HG03460 (cell line): Measurements from ENCODE around the gene CYTIP.
A peak's percentile ranks its signal among the peaks of the same experiment; 100 is the strongest.

Experiments
- ATAC-seq: cut with Tn5 transposase; IDR thresholded peaks from one replicate; pipeline ENCODE4 v1.9.1; 2021; ENCODE audit not compliant: unreplicated experiment

CYTIP gene

DNA sequence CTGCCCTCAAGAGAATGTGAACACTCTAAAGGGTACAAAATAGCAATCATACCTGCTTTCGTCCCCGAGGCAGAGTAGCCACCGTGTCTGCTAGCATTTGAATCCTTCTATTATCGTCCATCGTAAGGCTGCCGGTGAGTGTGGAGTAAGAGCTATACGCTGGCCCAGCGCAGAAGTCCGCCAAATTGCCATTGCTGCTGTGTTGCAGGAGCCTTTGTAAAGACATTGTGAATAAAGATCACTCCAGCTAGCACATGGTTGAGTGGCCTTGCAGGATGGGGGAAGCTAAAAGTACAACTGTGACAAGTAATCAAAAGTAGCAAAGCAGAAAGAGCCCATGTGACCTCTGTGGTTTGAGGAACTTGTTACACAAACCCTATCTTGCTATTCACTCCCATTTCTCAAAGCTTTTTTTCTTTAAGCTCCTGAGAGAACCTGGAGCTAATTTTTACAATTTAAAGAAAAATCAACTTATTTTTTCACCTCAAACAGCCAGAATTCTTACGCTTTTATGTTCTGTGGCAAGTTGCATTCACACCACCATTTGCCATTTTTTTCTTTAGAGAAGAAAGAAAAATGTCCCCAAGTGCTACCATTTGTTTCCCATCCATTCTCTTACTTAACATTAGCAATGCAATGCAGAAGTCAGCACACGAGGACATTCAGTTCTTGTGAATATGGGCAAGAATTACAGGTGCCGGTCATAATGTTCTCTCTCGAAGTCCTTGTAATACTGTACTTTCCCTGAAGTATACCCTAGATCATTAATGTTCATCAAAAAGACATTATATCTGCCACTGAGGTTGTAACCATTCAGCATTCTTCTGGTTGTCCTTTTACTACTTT, at the start of gene CYTIP:
Gene CYTIP, minus strand, starts transcription at position 295 of the 846 bp plus-strand sequence. Its CDS starts 69 bp downstream, at position 226.
- ATAC-seq = peak; percentile 40

- peak; percentile 94 for ATAC-seq
Measured at GRCh38 chr2:157492189-157492773, 48.4 kb upstream of the CYTIP start.

GRCh38 chr2:157489983-157490382, 46.1 kb upstream of the CYTIP start:
- ATAC-seq = no peak

DNA sequence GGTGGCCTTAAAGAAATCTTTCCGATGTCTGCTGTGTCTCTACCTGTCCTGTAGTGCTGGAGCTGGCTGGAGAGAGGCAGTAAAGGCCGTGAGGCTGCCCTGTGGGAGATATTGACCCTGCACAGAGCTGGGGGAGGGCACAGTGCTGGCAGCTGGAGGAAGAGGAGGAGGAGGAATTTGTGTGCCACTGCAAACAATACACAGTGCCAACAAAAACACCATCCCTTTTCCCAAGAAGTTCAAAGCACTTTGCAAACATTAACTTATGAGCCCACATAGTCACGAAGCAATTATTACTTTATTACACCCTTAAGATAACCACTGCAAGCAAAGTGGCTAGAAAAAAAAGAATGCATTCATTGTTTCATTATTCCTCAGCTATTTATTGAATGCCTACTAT, 45.0 kb upstream of the CYTIP start:
- no peak for ATAC-seq

DNA sequence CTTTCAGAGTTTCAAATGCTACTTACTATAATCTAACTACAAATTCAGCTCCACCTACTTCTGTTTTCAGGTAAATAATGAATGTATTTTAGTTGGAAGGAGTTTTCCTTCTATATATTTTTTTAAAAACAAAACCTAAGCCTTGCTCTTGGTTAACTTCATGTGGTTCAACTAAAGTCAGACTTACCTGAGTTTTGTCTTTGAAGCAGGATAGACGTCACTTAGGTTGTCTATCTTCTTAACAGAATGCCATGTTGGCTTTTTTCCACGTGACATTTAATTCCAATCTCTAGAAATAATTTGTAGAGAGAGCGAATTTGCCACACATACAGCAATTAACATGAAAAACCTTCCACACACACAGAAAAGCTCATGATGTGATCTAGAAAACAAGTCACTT, 43.9 kb upstream of the CYTIP start:
- ATAC-seq = no peak

DNA sequence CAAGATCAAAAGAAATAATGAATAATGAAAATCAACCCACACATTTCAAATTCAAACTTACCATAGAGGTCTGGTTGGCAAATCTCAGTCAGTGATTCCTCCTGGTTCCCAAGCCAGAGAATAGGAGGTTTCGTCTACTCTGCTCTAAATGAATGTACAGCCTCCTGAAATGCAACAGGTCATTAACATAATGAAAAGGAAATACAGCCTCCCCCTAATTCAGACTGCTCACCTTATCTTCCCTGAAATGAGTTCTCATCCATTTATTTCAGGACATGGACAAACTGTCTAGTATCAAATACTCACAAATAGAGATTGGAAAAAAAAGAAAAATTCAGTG, 43.4 kb upstream of the CYTIP start:
- ATAC-seq = no peak

DNA sequence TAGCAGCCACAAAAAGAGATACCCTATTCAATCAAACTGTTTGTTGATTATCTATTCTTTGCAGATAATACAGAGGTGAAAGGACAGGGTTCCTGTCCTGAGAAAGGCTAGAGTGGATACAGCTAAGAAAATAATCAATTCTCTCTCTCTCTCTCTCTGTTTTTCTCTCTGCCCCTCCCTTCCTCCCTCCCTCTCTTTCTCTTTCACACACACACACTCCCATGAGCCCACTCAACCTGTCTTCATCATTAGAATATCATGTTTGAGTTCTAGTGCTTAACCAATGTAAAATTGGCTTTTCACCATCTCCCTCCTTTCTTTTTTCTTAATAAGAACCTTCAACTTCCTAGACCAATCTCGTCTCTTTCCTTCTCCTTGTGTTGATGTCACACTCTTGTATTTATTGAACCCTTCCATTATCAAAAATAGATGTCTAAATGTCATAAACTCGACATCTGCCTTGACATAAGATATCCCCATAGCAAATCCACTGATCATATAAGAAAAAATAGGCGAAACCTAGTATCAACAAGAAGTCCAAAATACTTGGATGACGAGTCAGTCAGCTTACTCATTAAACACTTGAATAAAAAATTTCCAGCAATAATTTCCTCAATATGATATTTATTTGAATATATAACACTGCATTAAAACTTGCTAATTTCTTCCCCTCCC, 42.8 kb upstream of the CYTIP start:
- no peak for ATAC-seq

GRCh38 chr2:157480182-157480961, 36.5 kb upstream of the CYTIP start:
- ATAC-seq = peak; percentile 63

DNA sequence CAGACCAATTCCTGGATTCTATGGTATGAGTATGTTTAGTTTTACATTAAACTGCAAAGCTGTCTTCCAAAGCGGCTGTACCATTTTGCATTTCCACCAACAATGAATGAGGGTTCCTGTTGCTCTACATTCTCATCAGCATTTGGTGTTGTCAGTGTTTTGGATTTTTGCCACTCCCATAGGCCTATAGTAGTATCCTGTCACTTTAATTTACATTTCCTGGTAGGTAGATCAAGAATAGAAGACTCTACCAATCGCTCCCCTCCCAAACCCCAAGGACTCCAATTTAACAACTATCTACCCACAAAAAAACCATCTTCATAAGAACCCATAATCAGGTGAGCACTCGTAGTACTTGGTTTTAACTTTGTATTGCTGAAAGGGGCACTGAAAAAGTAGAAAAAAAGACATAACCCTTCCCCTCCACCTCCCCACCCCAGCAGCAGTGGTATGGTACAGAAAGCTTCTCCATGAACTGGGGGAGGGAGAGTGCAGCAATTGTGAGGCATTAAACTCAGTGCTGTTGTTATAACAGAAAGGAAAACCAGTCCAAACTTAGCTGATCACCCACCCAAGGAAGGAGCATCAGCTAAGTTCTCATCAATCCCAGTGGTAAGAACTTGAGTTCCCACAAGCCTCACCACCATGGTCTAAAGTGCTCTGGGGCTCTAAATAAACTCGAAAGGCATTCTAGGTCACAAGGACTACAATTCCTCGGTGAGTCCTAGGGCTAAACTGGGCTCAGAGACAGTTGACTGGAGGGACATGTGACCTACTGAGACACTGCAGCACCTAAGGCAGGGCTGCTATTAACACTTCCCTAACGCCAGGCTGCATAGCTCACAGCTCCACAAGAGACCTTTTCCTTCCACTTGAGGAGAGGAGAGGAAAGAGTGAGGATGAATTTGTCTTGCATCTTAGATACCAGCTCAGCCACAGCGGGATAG, 35.5 kb upstream of the CYTIP start:
- peak; percentile 36 for ATAC-seq

DNA sequence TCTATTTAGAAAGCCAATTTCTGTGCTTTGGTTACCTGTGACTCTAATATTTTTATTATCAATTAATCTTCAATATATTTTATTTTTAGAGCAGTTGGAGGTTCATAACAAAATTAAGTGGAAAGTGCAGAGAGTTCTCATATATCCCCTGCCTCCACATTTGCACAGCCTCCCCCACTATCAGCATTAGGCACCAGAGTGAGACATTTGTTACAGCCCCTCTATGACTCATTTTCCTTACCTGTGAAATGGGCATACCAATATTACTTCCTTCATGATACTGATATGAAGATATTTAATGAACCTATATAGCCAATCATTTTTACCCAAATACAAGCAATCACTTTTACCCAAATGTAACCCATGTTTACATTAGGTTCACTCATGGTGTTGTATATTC, 34.0 kb upstream of the CYTIP start:
- ATAC-seq = no peak

DNA sequence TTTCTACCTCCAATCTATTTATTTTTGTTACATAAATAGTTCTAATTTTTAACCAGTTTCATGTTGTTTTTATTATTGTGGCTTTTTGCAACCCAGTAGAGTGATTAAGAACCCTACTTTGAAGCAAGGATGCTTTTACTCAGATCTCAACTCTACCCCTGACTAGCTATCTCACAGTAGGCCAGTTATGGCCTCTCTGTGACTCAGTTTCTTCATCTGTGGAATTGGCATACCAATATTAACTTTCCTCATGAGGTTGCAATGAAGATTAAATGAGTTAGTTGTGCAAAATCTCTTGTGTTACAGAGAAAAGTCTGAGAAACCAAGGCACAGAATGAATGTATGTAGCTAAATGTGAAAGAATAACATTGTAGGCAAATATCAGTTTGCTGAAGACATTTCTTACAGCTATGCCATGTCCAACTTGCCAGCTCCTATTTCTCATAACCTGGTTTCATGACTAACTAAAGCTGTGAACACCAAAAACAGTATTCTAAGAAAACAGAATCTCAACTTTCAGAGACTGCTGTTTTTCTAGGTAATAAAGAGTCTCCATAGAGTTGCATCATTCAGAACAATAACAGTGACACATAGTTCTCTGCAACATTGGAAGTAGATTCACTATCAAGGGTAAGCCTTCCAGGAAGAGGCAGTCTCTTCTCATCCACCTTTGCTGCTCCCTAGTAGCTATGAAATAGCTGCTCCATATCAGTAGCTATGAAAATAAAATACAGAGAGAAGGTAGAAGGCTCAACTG, 33.2 kb upstream of the CYTIP start:
- no peak for ATAC-seq

DNA sequence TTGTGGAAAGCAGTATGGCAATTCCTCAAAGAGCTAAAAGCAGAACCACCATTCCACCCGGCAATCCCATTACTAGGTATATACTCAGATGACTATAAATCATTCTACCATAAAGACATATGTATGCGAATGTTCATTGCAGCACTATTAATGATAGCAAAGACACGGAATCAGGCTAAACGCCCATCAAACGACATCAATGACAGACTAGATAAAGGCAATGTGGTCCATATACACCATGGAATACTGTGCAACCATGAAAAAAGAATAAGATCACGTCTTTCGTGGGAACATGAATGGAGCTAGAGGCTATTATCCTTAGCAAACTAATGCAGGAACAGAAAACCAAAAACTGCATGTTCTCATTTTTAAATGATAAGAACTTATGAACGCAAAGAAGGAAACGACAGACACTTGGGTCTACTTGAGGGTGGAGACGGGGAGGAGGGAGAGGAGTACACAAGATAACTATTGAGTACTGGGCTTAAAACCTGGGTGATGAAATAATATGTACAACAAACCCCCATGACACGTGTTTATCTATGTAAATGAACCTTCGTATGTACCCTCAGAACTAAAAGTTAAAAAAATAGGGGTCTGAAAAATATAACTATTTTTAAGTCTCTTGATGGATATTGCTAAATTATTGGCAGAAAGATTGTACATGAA, 32.0 kb upstream of the CYTIP start:
- no peak for ATAC-seq

- no peak for ATAC-seq
Measured at GRCh38 chr2:157473581-157473980, 29.7 kb upstream of the CYTIP start.

- ATAC-seq = no peak
Measured at GRCh38 chr2:157471078-157471477, 27.2 kb upstream of the CYTIP start.

GRCh38 chr2:157470321-157470720, 26.4 kb upstream of the CYTIP start:
- ATAC-seq = peak; percentile 47

DNA sequence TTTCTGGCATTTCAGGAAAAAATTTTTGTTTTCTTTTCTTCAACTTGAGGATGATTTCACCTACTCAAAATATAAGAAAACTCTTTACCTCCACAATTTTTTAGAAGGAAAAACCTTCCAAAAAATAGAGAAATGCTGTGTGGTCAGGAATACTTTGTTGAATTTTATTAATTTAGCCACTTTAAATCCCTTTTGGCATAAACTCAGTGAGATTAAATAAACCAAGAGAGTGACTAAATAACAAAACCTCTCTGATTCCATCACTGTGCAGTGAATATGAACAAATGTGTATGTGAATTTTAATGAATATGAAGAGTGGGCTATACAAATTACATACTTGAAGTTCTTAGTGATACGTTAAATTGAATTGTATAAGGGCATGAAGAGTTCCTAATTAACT, 25.8 kb upstream of the CYTIP start:
- ATAC-seq = no peak

DNA sequence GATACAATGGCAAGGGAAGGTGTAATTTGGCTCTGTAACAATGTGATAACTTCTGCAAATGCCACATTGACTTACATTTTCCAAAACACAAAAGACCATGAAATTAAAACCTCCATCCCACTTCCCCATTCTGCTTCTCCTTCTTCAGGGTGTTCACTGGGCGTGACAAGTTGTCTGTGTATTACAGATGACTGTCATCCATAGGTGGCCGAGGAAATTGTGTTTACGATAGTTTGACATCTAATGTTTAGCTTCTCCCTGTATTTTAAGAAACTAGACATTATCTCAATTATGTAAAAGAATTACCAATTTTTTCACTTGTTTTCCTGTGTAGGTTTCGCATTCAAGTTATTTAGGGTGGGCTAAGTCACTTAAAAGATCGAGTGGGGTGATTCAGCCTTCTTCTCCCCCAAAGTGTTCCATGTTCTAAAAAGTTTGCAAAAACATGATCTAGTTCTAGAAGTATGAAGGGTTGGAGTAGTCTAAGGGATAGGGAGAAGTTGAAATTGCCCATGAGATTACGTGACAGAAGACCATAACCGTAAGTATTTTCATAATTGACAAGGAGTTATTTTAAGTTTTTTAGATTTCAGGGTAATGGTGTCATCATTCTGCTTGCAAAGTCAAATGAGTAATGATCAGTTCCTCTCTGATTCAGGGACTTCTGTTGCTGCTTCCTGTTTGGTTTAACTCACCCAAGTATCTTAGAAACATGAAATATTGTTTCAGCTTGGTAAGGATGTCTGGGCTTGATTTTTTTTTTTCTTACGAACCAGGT, 25.2 kb upstream of the CYTIP start:
- ATAC-seq = peak; percentile 77

GRCh38 chr2:157466764-157467163, 22.9 kb upstream of the CYTIP start:
- no peak for ATAC-seq
